Mesothelial cell of epicardium (in vitro differentiated cells): ENCODE data around the gene NUP35. TPM values are rescaled to one million over a fixed set of nuclear protein-coding genes. Genes with fewer than 3 reads are reported as not detected.
A peak's percentile ranks its signal among the peaks of the same experiment; 100 is the strongest.

ENCODE experiments used
- DNase-seq, 2 experiments: peaks; one replicate each; pipeline ENCODE4 v3.0.0; 2021; ENCODE audit warnings: low spot score in 2 of 2; ENCODE audit not compliant: unreplicated experiment in 2 of 2
- H3K27ac Mint-ChIP-seq: 2 replicates; pipeline ENCODE4 v1.8.0; 2021; ENCODE audit warnings: mixed read lengths
- H3K27me3 Mint-ChIP-seq: 2 replicates; pipeline ENCODE4 v1.8.0; 2021; ENCODE audit warnings: low read depth, mixed read lengths
- H3K36me3 Mint-ChIP-seq: 2 replicates; pipeline ENCODE4 v1.8.0; 2021; ENCODE audit warnings: mixed read lengths
- H3K4me1 Mint-ChIP-seq: 2 replicates; pipeline ENCODE4 v1.8.0; 2021; ENCODE audit warnings: mixed read lengths
- H3K4me3 Mint-ChIP-seq: 2 replicates; pipeline ENCODE4 v1.8.0; 2021; ENCODE audit warnings: mild to moderate bottlenecking, moderate library complexity, mixed read lengths
- H3K9me3 Mint-ChIP-seq: 2 replicates; pipeline ENCODE4 v1.8.0; 2021; ENCODE audit warnings: mixed read lengths
- total RNA-seq: library from RNA; stranded (reverse); gene quantifications from 3 replicates; pipeline ENCODE4 v1.2.1, GENCODE V29; 2021
- TF ChIP-seq, protein P1 (sequence below): fragments of 200-600 bp; sonication (generic); IDR thresholded peaks from one replicate; pipeline ENCODE4 v1.5.0; 2021; ENCODE audit warnings: antibody characterized with exemption; ENCODE audit not compliant: unreplicated experiment

The NUP35 gene
- total RNA-seq, 1 donor from 2014 or later: 17.0 TPM

- Mint-ChIP-seq H3K9me3 (peaks cover 24% of the 10 kb centered on the region), H3K4me3 (no peak overlapping the region), H3K27ac (no peak overlapping the region), H3K27me3 (no peaks in the 10 kb centered on the region), H3K36me3 (peaks cover 32% of the 10 kb centered on the region), H3K4me1 (no peaks in the 10 kb centered on the region)
- DNase-seq: no peak
- TF ChIP-seq, protein P1, sequence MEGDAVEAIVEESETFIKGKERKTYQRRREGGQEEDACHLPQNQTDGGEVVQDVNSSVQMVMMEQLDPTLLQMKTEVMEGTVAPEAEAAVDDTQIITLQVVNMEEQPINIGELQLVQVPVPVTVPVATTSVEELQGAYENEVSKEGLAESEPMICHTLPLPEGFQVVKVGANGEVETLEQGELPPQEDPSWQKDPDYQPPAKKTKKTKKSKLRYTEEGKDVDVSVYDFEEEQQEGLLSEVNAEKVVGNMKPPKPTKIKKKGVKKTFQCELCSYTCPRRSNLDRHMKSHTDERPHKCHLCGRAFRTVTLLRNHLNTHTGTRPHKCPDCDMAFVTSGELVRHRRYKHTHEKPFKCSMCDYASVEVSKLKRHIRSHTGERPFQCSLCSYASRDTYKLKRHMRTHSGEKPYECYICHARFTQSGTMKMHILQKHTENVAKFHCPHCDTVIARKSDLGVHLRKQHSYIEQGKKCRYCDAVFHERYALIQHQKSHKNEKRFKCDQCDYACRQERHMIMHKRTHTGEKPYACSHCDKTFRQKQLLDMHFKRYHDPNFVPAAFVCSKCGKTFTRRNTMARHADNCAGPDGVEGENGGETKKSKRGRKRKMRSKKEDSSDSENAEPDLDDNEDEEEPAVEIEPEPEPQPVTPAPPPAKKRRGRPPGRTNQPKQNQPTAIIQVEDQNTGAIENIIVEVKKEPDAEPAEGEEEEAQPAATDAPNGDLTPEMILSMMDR: no peak
These were observed 71.8 kb downstream of the NUP35 start for GRCh38 chr2:183195998-183196409.

DNA sequence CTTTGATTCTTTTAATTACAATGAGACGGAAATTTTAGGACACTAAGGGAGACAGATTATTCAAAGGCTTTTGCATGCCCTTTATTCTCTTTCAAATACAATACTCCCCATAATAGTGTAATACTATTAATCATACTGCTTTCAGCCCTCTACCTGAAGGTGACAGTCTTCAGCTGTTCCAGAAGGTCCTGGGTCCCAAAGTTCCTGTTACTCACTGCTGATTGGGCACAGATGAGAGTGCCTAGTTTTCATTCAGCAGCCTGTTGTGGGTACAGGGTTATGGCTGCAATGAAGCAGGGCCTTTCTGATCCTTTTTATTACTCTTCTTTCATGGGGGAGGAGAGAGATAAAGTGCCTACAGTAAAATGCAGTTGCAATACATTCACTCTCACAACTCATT is 80.2 kb downstream of the NUP35 start:
- Mint-ChIP-seq H3K27ac (no peak overlapping the region), H3K9me3 (peaks cover 19% of the 10 kb centered on the region), H3K27me3 (no peaks in the 10 kb centered on the region), H3K4me3 (no peak overlapping the region), H3K36me3 (peaks cover 16% of the 10 kb centered on the region), H3K4me1 (peaks cover 9% of the 10 kb centered on the region)
- TF ChIP-seq, protein P1: no peak
- DNase-seq: no peak

- Mint-ChIP-seq H3K27ac (peak overlapping the region; percentile 75), H3K36me3 (peaks cover 19% of the 10 kb centered on the region), H3K4me1 (peaks cover 12% of the 10 kb centered on the region), H3K4me3 (no peak overlapping the region), H3K27me3 (no peaks in the 10 kb centered on the region), H3K9me3 (peaks cover 20% of the 10 kb centered on the region)
- TF ChIP-seq, protein P1: no peak
- DNase-seq: no peak
These were observed 82.9 kb downstream of the NUP35 start for GRCh38 chr2:183207110-183207509.

DNA sequence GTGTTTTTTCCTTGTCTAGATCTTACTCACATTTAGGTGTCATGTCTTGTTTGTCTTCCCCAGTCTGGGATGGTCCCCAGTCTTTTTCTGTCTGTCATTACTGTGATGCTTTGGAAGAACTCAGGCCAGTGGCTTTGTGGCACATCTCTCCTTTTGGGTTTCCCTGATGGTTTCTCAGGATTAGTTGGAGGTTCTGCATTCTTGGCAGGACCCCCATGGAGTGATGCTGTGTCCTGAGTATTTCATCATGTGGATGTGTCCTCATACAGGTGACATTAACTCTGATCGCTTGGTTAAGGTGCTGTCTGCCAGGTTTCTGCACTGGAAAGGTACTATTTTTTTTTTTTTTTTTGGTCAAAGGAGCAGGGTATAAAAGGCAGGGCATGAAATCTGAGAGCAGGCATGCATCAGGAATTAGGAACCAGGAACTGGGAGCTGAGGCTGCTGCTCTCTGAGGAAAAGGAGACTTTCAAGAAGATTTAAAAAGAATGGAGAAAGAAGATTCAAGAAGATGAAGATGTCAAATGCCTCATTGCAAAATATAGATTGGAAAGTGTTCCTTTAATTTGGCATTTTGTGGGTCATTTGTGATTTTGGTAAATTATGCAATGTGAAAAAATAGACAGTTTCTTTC is 85.3 kb downstream of the NUP35 start:
- Mint-ChIP-seq H3K27me3 (no peaks in the 10 kb centered on the region), H3K27ac (no peak overlapping the region), H3K9me3 (peaks cover 20% of the 10 kb centered on the region), H3K4me1 (peaks cover 12% of the 10 kb centered on the region), H3K4me3 (no peak overlapping the region), H3K36me3 (peaks cover 19% of the 10 kb centered on the region)
- DNase-seq: no peak
- TF ChIP-seq, protein P1: no peak

Other genes starting within 250 kb of the NUP35 start
- 98.9 to 106 TPM (median 104 TPM) in 3 replicates for gene NCKAP1, start 86.0 kb upstream of the NUP35 start, total RNA-seq
- gene DUSP19, start 45.7 kb upstream of the NUP35 start, total RNA-seq: 3.5 to 4.3 TPM (median 4.3 TPM) in 3 replicates